Neural crest cell (in vitro differentiated cells): ENCODE measurements around the gene SPDYE17. TPM values are rescaled to one million over a fixed set of nuclear protein-coding genes. Genes with fewer than 3 reads are reported as not detected.
"Not testable (repeated sequence)": the region's sequence is repeated elsewhere in the genome, so short reads cannot be mapped to it uniquely, and the experiment has no call there.

Experiments
- DNase-seq: peaks from one replicate; pipeline ENCODE4 v3.0.0; 2021; ENCODE audit warnings: low read depth, mixed read lengths, low spot score
- H3K27ac Mint-ChIP-seq: one replicate; pipeline ENCODE4 v1.8.0; 2021; ENCODE audit warnings: mild to moderate bottlenecking, mixed read lengths; ENCODE audit not compliant: unreplicated experiment
- H3K27me3 Mint-ChIP-seq: 2 replicates; pipeline ENCODE4 v1.8.0; 2021; ENCODE audit warnings: low read depth, mild to moderate bottlenecking, mixed read lengths
- H3K36me3 Mint-ChIP-seq: 2 replicates; pipeline ENCODE4 v1.8.0; 2021; ENCODE audit warnings: low read depth, mild to moderate bottlenecking, mixed read lengths
- H3K4me1 Mint-ChIP-seq: 2 replicates; pipeline ENCODE4 v1.8.0; 2021; ENCODE audit warnings: mixed read lengths
- H3K4me3 Mint-ChIP-seq: one replicate; pipeline ENCODE4 v1.8.0; 2021; ENCODE audit warnings: mild to moderate bottlenecking, mixed read lengths
- H3K9me3 Mint-ChIP-seq: 2 replicates; pipeline ENCODE4 v1.8.0; 2021; ENCODE audit warnings: mixed read lengths
- total RNA-seq: library from RNA; stranded (reverse); gene quantifications from 2 replicates; pipeline ENCODE4 v1.2.1, GENCODE V29; 2021

The SPDYE17 gene
- total RNA-seq, 1 donor from 2014 or later = not detected

GRCh38 chr7:76981187-76981970 lies 50.8 kb downstream of the SPDYE17 start:
- H3K9me3 Mint-ChIP-seq = not testable (repeated sequence)

GRCh38 chr7:76980576-76980975 lies 51.6 kb downstream of the SPDYE17 start:
- H3K27ac Mint-ChIP-seq, H3K27me3 Mint-ChIP-seq, H3K9me3 Mint-ChIP-seq, H3K4me1 Mint-ChIP-seq, DNase-seq, H3K4me3 Mint-ChIP-seq, H3K36me3 Mint-ChIP-seq: not testable (repeated sequence)

More at GRCh38 chr7:76981187-76981970, 50.8 kb downstream of the SPDYE17 start:
- H3K27ac Mint-ChIP-seq, H3K4me3 Mint-ChIP-seq, DNase-seq, H3K36me3 Mint-ChIP-seq, H3K4me1 Mint-ChIP-seq, H3K27me3 Mint-ChIP-seq: not testable (repeated sequence)

- not testable (repeated sequence) for DNase-seq, H3K4me3 Mint-ChIP-seq, H3K27me3 Mint-ChIP-seq, H3K27ac Mint-ChIP-seq, H3K36me3 Mint-ChIP-seq, H3K4me1 Mint-ChIP-seq, H3K9me3 Mint-ChIP-seq
These were observed 54.3 kb downstream of the SPDYE17 start for GRCh38 chr7:76977761-76978367.

GRCh38 chr7:76974793-76975579 lies 57.2 kb downstream of the SPDYE17 start:
- not testable (repeated sequence) for H3K27me3 Mint-ChIP-seq, DNase-seq, H3K9me3 Mint-ChIP-seq

GRCh38 chr7:76974336-76974735 lies 57.8 kb downstream of the SPDYE17 start:
- H3K4me3 Mint-ChIP-seq, H3K9me3 Mint-ChIP-seq, H3K4me1 Mint-ChIP-seq, H3K27me3 Mint-ChIP-seq, H3K27ac Mint-ChIP-seq, DNase-seq, H3K36me3 Mint-ChIP-seq: not testable (repeated sequence)

More at GRCh38 chr7:76974793-76975579, 57.2 kb downstream of the SPDYE17 start:
- H3K4me1 Mint-ChIP-seq, H3K4me3 Mint-ChIP-seq, H3K36me3 Mint-ChIP-seq, H3K27ac Mint-ChIP-seq: not testable (repeated sequence)

- not testable (repeated sequence) for H3K4me3 Mint-ChIP-seq, H3K36me3 Mint-ChIP-seq, DNase-seq, H3K27ac Mint-ChIP-seq, H3K9me3 Mint-ChIP-seq, H3K4me1 Mint-ChIP-seq, H3K27me3 Mint-ChIP-seq
These were observed 59.8 kb downstream of the SPDYE17 start for GRCh38 chr7:76972391-76972790.

Other genes with a start within 250 kb of the SPDYE17 start
- gene SPDYE18, start 30.2 kb upstream of the SPDYE17 start, total RNA-seq = 0.30 TPM in 1 of 2 replicates, not detected in the other
- 3.2 and 6.4 TPM in 2 replicates for gene CCDC146, start 90.3 kb upstream of the SPDYE17 start, total RNA-seq
- not detected in 2 replicates for gene FGL2, start 167.5 kb upstream of the SPDYE17 start, total RNA-seq